NOMO-1 (cell line): ENCODE data around the gene TES.

Experiments used
- DNase-seq, 2 experiments: peaks; one replicate each; lab custom pipeline; 2025; ENCODE audit not compliant: unreplicated experiment in 2 of 2; lab: John Stamatoyannopoulos, UW

Gene TES

GRCh38 chr7:116219288-116219687 lies 8.9 kb downstream of the TES start:
- DNase-seq, result no peak

GRCh38 chr7:116219834-116220233 lies 9.5 kb downstream of the TES start:
- no peak for DNase-seq

- DNase-seq, result no peak
These were observed 12.2 kb downstream of the TES start for GRCh38 chr7:116222501-116222900.

GRCh38 chr7:116223588-116223987 lies 13.2 kb downstream of the TES start:
- no peak for DNase-seq

GRCh38 chr7:116224492-116225098 lies 14.3 kb downstream of the TES start:
- no peak for DNase-seq

- DNase-seq, result no peak
These were observed 15.5 kb downstream of the TES start for GRCh38 chr7:116225860-116226259.

GRCh38 chr7:116226664-116227063 lies 16.3 kb downstream of the TES start:
- DNase-seq, result no peak

GRCh38 chr7:116227678-116228239 lies 17.4 kb downstream of the TES start:
- no peak for DNase-seq

- DNase-seq, result no peak
These were observed 17.9 kb downstream of the TES start for GRCh38 chr7:116228241-116228640.

GRCh38 chr7:116229366-116229765 lies 19.0 kb downstream of the TES start:
- peak; percentile 6 to 39 for DNase-seq

- no peak for DNase-seq
These were observed 20.1 kb downstream of the TES start for GRCh38 chr7:116230191-116231005.

- DNase-seq, result no peak
These were observed 21.2 kb downstream of the TES start for GRCh38 chr7:116231543-116231942.

GRCh38 chr7:116231949-116232348 lies 21.6 kb downstream of the TES start:
- peak in 1 of 2 experiments; percentile 28 for DNase-seq

GRCh38 chr7:116232350-116232749 lies 22.0 kb downstream of the TES start:
- DNase-seq, result no peak

GRCh38 chr7:116232920-116233319 lies 22.6 kb downstream of the TES start:
- DNase-seq, result peak in 1 of 2 experiments; percentile 4

- no peak for DNase-seq
These were observed 24.3 kb downstream of the TES start for GRCh38 chr7:116234517-116235200.

- no peak for DNase-seq
These were observed 25.0 kb downstream of the TES start for GRCh38 chr7:116235380-116235779.

- DNase-seq, result peak in 1 of 2 experiments; percentile 8
These were observed 25.8 kb downstream of the TES start for GRCh38 chr7:116236020-116236630.

- DNase-seq, result no peak
These were observed 28.7 kb downstream of the TES start for GRCh38 chr7:116239020-116239419.

- DNase-seq, result no peak
These were observed 29.1 kb downstream of the TES start for GRCh38 chr7:116239434-116239833.
